ENCODE measurements around the gene UCHL3. TPM values are rescaled to one million over a fixed set of nuclear protein-coding genes. Genes with fewer than 3 reads are reported as not detected.

UCHL3 gene
- total RNA-seq, 2 experiments from 2014 or later, result 34.7 to 49.5 TPM

- no peak overlapping the region for H2AFZ ChIP-seq (ENCODE audit: low read length)
- TF ChIP-seq EZH2phosphoT487 (IDR thresholded peaks at IDR 0.05; ENCODE audit: borderline replicate concordance, low read depth, low read length) (no peak), CTCF (conservative IDR thresholded peaks at IDR 0.05; ENCODE audit: low read length) (no peak)
- H3K36me3 ChIP-seq (ENCODE audit: insufficient read depth, low read length), result peaks cover 48% of the 10 kb centered on the region
- no peak for DNase-seq (ENCODE audit: low spot score)
- ChIA-PET CTCF (ENCODE audit: unreplicated experiment) (no interaction called here), POLR2A (interaction anchor here (0.7 to 1.7 kb wide), 6 partner anchors 10 to 327 kb away, joined by 3 to 5 read pairs (median 3); partner anchors contain the start of gene TBC1D4)
- no peaks in the 10 kb centered on the region for H3K4me1 ChIP-seq (ENCODE audit: insufficient read depth, low read length, poor library complexity, severe bottlenecking)
- intact Hi-C loops (cut with micrococcal nuclease; ENCODE audit: unreplicated experiment), result no loop called here
- H3K4me3 ChIP-seq (ENCODE audit: low read depth, low read length, poor library complexity, severe bottlenecking), result no peak overlapping the region
- H3K9me2 ChIP-seq (ENCODE audit: insufficient read depth, low read length), result no peaks in the 10 kb centered on the region
- no peaks in the 10 kb centered on the region for H3K79me2 ChIP-seq (ENCODE audit: insufficient read depth, low read depth, low read length)
- H3K9me3 ChIP-seq (ENCODE audit: low read length), result no peaks in the 10 kb centered on the region
- BruUV-seq (replicated peaks), result no TSS peak
- H3K27ac ChIP-seq (ENCODE audit: low read depth, low read length, poor library complexity, severe bottlenecking), result no peak overlapping the region
- no peak overlapping the region for H3K4me2 ChIP-seq (ENCODE audit: low read length)
- H4K20me1 ChIP-seq (ENCODE audit: insufficient read depth, low read length), result no peaks in the 10 kb centered on the region
These were observed 19.0 kb upstream of the UCHL3 start for GRCh38 chr13:75530549-75530961.

- TF ChIP-seq EZH2phosphoT487 (IDR thresholded peaks at IDR 0.05; ENCODE audit: borderline replicate concordance, low read depth, low read length), result no peak
- intact Hi-C loops (cut with micrococcal nuclease; ENCODE audit: unreplicated experiment), result no loop called here
- H3K79me2 ChIP-seq (ENCODE audit: insufficient read depth, low read depth, low read length), result peaks cover 17% of the 10 kb centered on the region; the same call in 1 of the 2 replicates
- no peak overlapping the region for H3K4me2 ChIP-seq (ENCODE audit: low read length)
- POLR2A ChIA-PET, result interaction anchor here (0.7 kb wide), 1 partner anchor 90 kb away, joined by 3 read pairs; no protein-coding TSS in a partner anchor
- no peaks in the 10 kb centered on the region for H3K9me3 ChIP-seq (ENCODE audit: low read length)
- no peak overlapping the region for H3K27ac ChIP-seq (ENCODE audit: low read depth, low read length, poor library complexity, severe bottlenecking)
- DNase-seq (ENCODE audit: low spot score), result no peak
- H3K9me2 ChIP-seq (ENCODE audit: insufficient read depth, low read length), result no peaks in the 10 kb centered on the region
- no peak overlapping the region for H3K4me3 ChIP-seq (ENCODE audit: low read depth, low read length, poor library complexity, severe bottlenecking)
- CTCF ChIA-PET (ENCODE audit: unreplicated experiment), result no interaction called here
- no peak overlapping the region for H2AFZ ChIP-seq (ENCODE audit: low read length)
- no peaks in the 10 kb centered on the region for H4K20me1 ChIP-seq (ENCODE audit: insufficient read depth, low read length)
- no TSS peak for BruUV-seq (replicated peaks)
- peaks cover 27% of the 10 kb centered on the region; the same call in 1 of the 2 replicates for H3K36me3 ChIP-seq (ENCODE audit: insufficient read depth, low read length)
- H3K4me1 ChIP-seq (ENCODE audit: insufficient read depth, low read length, poor library complexity, severe bottlenecking), result peaks cover 16% of the 10 kb centered on the region
These were observed 15.7 kb upstream of the UCHL3 start for GRCh38 chr13:75533861-75534260.

GRCh38 chr13:75537401-75538365 is 11.9 kb upstream of the UCHL3 start, which contains the start of gene COMMD6:
COMMD6 (minus strand) TSS chr13:75537841; CDS start chr13:75537805, 36 bp downstream.
- H3K79me2 ChIP-seq (ENCODE audit: insufficient read depth, low read depth, low read length), result peaks cover 17% of the 10 kb centered on the region; the same call in 1 of the 2 replicates
- peaks cover 16% of the 10 kb centered on the region for H3K4me1 ChIP-seq (ENCODE audit: insufficient read depth, low read length, poor library complexity, severe bottlenecking)
- H3K36me3 ChIP-seq (ENCODE audit: insufficient read depth, low read length), result peaks cover 20% of the 10 kb centered on the region; the same call in 1 of the 2 replicates
- peak within 1 kb of the TSS; percentile 1 for H3K27ac ChIP-seq (ENCODE audit: low read depth, low read length, poor library complexity, severe bottlenecking)
- H3K9me2 ChIP-seq (ENCODE audit: insufficient read depth, low read length), result no peaks in the 10 kb centered on the region
- BruUV-seq (replicated peaks), result TSS peak; percentile 83
- ChIA-PET POLR2A (interaction anchor here (0.6 to 2.7 kb wide), 9 partner anchors 9 to 1572 kb away, joined by 3 to 9 read pairs (median 3); partner anchors contain the start of gene UCHL3), CTCF (ENCODE audit: unreplicated experiment) (no interaction called here)
- no peaks in the 10 kb centered on the region for H3K9me3 ChIP-seq (ENCODE audit: low read length)
- peak within 1 kb of the TSS; percentile 75 for H3K4me2 ChIP-seq (ENCODE audit: low read length)
- intact Hi-C loops (cut with micrococcal nuclease; ENCODE audit: unreplicated experiment), result loop anchor here (1.0 kb wide), 1 partner anchor 12 kb away; the partner anchor contains the start of gene UCHL3
- no peaks in the 10 kb centered on the region for H4K20me1 ChIP-seq (ENCODE audit: insufficient read depth, low read length)
- H3K4me3 ChIP-seq (ENCODE audit: low read depth, low read length, poor library complexity, severe bottlenecking), result peak within 1 kb of the TSS; percentile 91
- peak; percentile 85 for DNase-seq (ENCODE audit: low spot score)
- H2AFZ ChIP-seq (ENCODE audit: low read length), result peak within 1 kb of the TSS; percentile 100
- TF ChIP-seq EZH2phosphoT487 (IDR thresholded peaks at IDR 0.05; ENCODE audit: borderline replicate concordance, low read depth, low read length) (no peak), CTCF (conservative IDR thresholded peaks at IDR 0.05; ENCODE audit: low read length) (0 out of 2 replicates have a peak, but pooled peaks have one; percentile 24)
